Fibroblast of pulmonary artery (primary cell): ENCODE measurements around the gene ZNF516.

Source experiments
- DNase-seq: peaks from one replicate; pipeline ENCODE4 v3.0.0-alpha.2; 2010; ENCODE audit warnings: low read depth
- H3K4me3 ChIP-seq: replicated peaks from 2 replicates; pipeline ENCODE4 v1.5.1; 2011; ENCODE audit warnings: low read depth, mild to moderate bottlenecking, control low read depth, low read length, moderate library complexity
- CTCF ChIP-seq: IDR thresholded peaks from 2 replicates; pipeline ENCODE4 v1.5.1; 2011; ENCODE audit warnings: mild to moderate bottlenecking, control low read depth, low read length, inconsistent platforms; ENCODE audit errors: missing control alignments

ZNF516 gene

GRCh38 chr18:76408480-76409067 lies 86.5 kb downstream of the ZNF516 start:
- no peak overlapping the region for H3K4me3 ChIP-seq
- DNase-seq = no peak
- TF ChIP-seq CTCF = no peak

- no peak for TF ChIP-seq CTCF
- DNase-seq = no peak
- no peak overlapping the region for H3K4me3 ChIP-seq
Observed at GRCh38 chr18:76407681-76408080, 87.4 kb downstream of the ZNF516 start.

GRCh38 chr18:76406791-76407190 lies 88.3 kb downstream of the ZNF516 start:
- H3K4me3 ChIP-seq = no peak overlapping the region
- no peak for DNase-seq
- no peak for TF ChIP-seq CTCF

- DNase-seq = peak; percentile 78
- no peak overlapping the region for H3K4me3 ChIP-seq
- peak; percentile 64 for TF ChIP-seq CTCF
Observed at GRCh38 chr18:76405681-76406356, 89.2 kb downstream of the ZNF516 start.

GRCh38 chr18:76405280-76405679 lies 89.8 kb downstream of the ZNF516 start:
- TF ChIP-seq CTCF = no peak
- no peak for DNase-seq
- H3K4me3 ChIP-seq = no peak overlapping the region

- no peak overlapping the region for H3K4me3 ChIP-seq
- no peak for DNase-seq
- no peak for TF ChIP-seq CTCF
Observed at GRCh38 chr18:76404345-76404831, 90.7 kb downstream of the ZNF516 start.
